Measurements from ENCODE around the gene PRKG1.
"Not testable (repeated sequence)": the region's sequence is repeated elsewhere in the genome, so short reads cannot be mapped to it uniquely, and the experiment has no call there.

The PRKG1 gene

DNA sequence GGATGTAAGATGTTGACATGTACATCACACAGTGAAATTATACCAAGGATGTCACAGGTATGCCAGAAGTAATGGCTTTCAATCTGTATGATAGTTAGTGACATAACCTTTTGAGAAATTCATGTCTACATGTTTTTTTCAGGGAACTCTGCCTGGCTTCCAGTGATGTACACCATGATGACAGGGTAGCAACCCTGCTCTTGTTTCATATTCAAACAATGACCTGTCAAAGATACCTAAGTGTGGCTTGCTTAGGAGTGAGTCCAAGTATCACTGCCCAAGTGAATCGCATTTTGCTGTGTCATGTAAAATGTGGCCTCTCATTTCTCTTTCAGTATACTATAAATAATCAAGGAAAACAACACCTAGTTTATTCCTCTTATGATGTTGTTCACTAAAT lies 1033.9 kb downstream of the PRKG1 start:
- DNase-seq: no peak

DNA sequence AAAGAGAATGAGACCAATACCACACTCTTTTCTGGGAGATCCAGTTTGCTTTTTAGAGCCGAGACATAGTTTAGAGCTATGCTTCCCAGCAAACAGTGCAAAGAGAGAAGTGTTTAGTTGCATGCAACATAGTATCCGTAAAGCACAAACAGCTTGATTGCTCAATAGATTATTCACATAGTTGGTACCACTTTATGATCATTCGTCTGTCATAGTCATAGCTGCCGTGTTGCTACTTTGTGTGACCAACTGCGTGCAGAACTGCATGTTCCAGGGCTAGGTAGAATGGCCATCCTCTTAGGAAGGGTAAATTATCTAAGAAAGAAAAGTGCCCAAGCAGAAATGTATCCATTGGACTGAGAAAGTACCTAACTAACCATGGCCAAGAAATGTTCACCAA lies 1036.3 kb downstream of the PRKG1 start:
- DNase-seq: no peak

DNA sequence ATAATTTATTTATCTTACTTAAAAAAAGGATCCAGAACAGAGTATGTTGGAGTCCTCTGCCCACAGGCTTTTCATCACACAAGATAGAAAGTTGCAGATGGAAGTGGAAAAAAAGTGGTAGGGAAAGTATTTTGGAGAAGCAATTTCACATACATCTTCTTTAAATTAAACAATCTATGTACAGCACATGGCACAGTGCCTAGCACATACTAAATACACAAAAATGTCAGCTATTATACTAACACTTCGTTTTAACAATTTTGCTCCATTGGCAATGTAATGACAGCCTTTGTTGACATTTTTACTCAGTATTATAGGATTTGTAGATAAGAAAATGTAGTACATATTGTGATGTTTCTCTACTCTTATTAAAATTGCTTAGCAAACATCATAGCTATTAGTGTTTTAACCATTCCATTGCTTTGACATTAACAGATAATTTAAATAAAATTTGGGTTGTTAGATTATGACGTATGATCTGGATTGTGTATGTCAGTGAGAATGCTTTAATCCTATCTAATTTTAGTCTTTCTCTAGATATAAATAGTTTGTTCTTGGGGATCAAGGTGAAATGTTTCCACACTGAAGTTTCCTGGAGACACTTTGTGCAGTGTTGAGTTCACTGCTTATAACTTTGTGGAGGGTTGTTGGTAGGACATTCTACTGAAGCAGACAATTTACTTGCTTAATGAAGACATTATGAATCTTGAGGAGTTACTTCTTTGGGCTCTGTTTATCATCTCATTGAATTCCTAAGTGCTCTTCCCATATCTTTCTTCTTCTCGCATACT lies 1037.0 kb downstream of the PRKG1 start:
- no peak for DNase-seq

DNA sequence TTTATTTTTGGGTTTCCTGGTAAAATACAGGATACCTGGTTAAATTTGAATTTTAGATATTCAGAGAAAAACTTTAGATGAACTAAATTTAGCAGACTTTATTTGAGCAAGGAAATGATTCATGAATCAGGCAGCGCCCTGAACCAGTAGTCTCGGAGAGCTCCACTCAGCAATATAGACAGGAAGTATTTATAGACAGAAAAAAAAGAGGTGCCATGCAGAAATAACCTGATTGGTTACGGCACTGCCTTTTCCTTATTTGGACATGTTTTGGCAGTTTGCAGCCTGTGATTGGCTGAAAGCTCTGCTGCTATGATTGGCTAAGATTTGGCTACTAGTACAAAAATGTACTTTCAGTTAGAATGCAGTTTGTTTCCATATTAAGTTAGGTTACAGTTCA lies 1041.5 kb downstream of the PRKG1 start:
- no peak for DNase-seq

DNA sequence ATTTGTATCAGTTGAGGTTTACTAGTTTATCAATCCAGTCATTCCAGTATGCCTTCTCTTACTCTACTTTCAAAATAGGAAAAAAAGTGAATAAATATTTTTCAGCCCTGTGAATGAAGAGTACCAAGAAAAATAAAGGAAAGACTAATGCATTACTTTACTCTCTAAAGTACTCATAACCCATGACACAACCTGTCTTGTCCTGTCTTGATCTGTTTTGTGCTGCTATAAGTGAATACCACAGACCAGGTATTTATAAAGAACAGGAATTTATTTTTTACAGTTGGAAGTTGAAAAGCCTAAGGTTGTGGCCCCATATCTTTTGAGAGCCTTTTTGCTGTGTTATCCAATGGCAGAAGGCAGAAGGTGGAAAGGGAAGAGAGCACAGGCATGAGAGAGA lies 1045.2 kb downstream of the PRKG1 start:
- no peak for DNase-seq

DNA sequence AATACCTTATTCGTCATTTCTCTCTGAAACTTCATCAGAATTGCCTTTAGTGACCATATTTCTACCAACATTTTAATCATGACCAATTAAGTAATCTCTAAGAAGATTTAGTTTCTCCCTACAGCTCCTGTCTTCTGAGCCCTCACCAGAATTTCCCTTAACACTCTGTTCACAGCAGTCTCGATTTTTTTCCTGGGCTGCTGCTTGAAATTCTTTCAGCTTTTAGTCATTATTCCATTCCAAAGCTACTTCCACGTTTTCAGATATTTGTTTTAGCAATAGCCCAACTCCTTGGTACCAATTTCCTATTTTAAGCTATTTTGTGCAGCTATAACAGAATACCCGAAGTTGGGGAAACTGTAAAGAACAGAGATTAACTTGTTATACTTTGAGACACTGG lies 1047.4 kb downstream of the PRKG1 start:
- no peak for DNase-seq

DNA sequence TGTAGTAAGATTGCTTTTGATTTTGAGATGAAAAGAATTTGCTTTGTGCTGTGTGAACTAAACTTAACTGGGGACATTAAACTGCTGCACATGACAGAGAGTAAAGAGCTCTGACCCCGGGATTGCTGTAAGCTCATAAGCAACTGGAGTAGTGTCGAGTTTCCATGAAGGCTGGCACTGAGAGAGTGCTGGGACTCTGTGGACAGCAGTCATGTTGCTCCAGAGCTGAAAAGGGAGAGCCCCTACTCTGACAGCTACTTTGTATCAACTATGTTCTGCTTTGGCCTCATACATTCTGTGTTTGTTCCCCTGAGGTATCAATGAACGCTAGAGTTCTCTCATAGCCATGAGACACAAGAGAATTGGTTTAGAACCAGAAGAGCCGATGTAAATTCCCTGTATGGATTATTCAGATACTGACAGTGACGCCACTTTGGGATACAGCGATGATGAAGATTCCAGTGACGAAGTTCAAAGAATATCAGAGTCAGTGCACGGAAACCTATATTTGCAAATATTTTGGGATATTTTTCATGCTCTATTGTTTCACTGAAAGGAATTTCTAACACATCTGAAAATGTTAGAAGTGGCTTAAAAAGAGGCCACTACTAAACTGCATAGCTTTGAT lies 1053.9 kb downstream of the PRKG1 start:
- DNase-seq: no peak

DNA sequence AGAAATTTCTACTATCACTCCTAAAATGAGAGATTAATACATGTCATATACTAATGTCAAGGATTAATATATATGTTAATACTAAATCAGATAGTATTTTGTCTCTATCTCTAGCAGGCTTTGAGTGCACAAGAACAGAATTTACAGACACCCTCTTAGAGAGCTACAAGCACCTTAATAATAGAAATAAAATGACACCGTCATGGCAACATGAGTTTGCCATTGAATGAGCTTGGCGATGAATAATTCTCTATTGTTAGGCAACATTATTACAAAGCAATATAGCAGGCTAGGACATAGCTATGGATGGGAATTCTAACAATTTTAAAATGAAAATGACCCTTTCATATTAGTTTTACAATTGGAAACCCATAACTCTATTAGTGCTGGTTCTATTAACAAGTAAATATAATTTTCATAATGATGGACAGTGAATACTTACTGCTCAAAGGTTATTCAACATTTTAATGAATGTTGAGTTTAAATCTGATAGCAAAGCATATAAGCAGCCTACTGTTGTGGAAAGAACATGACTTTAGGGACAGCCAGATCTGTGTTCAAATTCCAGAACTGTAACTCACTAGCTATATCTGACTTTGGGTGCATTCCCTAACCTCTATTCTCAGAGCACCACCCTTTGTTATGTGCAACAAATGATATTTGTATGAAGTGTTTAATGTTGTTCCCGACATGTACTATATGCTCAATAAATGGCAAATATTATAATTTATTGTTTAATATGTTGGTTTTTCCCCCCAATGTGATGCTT lies 1055.3 kb downstream of the PRKG1 start:
- DNase-seq: no peak

DNA sequence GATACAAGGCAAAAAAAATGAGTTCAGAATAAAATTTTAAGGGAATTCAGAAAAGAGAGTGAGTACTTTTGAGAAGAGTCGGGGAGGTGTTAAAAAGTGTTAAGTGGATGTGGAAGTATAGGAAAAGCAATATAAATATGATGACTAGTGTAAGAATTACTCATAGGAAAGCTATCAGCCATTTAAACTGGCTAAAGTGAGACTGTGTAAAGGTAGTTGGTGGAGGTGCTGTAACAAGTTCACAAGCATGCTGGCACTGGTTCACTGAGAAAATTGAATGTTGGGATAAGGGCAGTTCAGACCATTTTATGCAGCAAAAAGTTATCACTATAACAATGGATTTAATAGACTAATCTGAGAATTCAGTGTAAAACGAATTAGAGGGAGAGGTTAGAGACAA lies 1060.8 kb downstream of the PRKG1 start:
- no peak for DNase-seq

DNA sequence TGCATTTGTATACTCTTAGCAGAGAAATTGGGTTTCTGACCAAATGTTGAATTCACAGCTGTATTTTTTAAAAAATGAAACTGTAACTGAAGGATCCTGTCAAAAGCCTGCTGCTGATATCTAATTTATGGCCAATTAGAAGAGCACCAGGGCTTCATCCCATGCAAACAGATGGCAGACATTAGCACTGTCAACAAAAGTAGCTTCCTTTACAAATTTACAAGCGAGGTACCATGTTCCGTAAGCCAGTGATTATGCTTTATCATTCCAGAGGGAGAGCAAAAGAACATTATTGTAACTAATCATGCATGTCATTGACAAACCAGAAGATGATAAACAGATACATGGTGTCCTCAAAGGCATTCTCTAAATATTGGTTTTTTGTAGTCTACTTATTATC lies 1062.6 kb downstream of the PRKG1 start:
- DNase-seq: no peak

DNA sequence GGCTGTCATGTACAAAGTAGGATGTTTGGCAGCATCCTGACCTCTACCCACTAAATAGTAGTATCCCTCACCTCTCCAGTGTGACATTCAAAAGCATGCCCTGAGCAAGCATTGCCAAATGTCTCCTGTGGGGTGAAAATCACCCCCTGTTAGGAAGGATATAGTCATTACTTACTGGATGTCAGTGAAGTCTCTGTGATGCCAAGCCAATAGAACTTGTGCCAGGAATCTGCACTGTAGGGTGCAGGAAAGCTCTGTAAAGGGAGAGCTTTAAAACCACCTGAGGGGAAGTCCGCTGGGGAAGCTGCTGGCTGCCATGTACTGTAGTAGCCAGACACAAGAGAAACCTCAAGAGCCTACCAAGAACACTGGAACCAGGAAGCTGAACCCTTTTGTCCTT lies 1069.1 kb downstream of the PRKG1 start:
- no peak for DNase-seq

DNA sequence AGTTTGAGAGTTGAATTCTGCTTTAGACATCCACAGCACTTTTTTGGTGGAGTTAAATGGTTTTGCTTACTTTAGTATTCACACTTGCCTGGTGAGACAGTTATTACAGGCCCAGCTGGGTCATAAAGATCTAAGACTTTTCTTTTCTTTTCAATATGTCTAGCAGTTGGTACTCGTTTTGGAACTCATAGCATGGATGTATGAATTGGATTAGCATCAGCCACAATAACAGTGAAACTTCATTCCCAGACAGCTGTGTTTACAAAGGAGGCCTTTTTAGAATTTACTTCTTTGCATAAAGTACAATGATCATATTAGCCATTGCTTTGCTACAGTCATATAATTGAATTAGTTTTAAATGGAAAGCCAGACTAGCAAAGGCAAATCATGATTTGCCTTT lies 1071.3 kb downstream of the PRKG1 start:
- DNase-seq: no peak

DNA sequence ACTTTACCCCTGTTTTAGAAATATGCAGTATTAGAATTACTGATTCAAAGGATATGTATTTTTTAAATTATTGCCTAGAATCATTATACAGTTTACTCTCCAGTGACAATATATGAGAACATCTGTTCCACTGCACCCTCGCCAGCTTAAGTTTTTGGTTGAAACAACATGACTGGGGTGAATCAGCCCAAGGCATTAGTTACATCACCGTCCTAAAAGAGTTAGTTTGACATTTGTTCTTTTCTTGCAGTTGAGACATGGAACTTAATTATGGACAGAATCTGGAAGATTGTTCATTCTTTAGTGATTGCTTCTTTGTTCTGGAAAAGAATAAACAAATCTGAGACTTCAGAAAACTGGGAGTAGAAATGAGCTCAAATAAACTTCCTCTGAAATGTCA lies 1072.5 kb downstream of the PRKG1 start:
- no peak for DNase-seq

DNA sequence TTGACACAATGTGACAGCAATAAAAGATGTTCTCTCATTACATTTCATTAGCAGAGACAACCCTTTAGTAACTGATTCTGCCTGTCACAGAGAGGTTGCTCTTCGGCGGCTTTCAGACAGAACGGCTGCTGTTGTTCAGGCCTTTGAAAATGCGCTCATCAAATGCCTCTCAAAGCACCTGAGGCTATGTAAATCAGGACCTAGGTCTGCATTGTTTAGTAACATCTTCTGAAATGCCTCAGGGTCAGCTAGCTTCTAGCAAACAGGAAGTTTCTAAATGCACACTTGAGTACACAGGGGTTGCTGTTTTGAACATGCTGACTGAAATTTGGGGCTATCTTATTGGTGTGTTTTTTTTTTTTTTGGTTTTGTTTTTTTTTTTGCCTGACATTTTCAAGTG lies 1096.5 kb downstream of the PRKG1 start:
- DNase-seq: no peak

DNA sequence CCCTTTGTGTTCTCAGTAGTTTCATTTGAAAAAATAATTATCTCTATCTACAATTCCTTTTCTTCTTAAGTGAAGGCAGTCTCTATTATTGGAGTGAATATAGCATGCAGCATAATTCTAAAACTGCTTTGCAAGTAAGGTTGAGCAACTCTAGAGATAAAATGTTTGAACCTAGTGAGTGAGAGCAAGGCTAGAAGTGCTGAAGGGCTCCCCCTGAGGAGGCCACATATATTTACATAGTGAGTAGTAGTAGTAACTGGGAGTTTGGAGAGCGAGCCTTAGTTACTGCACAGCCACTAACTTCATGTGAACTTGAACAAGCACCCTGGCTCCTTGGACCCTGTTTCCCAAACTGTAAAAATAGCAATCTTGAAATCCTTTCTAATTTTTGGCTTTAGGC lies 1098.3 kb downstream of the PRKG1 start:
- no peak for DNase-seq

DNA sequence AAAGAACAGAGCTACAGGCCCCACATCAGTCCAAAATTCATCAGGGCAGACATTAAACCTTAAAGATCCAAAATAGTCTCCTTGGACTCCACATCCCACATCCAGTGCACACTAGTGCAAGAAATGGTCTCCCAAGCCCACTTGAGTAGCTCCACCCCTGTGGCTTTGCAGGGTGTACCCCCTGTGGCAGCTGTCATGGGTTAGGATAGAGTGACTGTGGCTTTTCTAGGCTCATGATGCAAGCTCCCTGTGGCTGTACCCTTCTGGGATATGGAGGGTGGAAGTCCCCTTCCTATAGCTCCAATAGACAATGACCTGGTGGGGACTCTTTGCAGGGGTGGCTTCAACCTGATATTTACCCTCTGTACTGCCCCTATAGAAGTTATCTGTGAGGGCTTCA lies 1111.0 kb downstream of the PRKG1 start:
- no peak for DNase-seq

DNA sequence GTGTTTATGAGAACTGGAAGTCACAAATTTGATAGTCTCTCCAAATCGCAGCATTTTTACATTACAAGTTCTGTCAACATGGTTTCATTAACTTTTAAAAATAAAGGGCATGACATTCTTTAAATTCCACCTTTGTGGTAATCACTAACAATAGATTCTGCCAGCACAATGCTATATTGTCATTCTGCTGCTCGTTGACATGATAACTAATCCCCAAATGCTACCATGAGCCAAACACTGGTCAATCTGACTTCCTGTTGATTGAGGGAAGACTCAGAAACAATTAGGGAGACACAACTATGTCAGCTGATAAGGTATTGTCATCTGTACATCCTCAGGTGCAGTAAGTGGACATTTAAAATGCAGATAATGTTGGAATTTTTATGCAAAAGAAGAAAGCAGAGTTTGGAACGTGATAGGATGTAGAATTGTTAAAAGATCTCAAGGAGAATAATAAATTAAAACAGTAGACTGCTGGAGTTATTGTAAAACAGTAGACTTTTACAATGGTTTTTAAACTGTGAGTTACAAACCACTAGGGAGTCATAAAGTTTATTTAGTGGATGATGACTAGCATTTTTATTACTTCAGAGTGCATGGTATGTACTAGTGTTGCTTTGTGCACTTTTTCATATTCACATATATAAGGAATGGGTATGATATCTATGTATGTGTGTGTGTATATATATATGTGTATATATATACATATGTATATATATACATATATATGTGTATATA lies 1113.4 kb downstream of the PRKG1 start:
- no peak for DNase-seq

DNA sequence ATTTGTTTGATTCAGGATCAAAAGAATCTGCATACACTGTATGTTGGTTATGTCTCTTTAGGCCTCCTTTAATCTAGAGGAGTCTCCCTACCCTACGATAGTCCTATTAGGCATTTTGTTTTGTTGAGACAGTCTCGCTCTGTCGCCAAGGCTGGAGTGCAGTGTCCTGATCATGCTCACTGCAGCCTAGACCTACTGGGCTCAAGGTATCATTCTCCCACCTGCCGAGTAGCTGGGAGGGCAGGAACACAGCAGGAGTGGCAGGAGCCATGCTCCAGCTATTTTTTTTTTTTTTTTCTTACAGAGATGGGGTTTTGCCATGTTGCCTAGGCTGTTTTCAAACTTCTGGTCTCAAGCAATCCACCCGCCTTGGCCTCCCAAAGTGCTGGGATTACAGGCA lies 1116.8 kb downstream of the PRKG1 start:
- no peak for DNase-seq

DNA sequence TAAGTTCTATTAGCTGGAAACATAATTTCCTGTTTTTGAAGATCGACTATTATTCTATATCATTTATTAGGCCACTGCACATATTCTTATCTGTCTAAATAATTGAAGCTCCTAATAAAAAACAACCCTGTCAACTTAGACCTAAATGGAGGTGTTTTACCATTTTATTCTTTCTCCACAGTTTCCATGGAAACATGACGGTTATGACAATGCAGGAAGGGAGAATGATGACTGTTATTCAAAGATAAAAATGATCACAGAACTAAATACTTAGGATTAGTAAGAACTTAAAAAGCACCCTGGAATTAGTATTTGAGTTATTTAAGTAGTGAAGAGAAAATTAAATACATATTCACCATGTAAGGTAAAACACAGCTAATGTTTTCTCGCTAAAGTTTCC lies 1119.9 kb downstream of the PRKG1 start:
- no peak for DNase-seq

DNA sequence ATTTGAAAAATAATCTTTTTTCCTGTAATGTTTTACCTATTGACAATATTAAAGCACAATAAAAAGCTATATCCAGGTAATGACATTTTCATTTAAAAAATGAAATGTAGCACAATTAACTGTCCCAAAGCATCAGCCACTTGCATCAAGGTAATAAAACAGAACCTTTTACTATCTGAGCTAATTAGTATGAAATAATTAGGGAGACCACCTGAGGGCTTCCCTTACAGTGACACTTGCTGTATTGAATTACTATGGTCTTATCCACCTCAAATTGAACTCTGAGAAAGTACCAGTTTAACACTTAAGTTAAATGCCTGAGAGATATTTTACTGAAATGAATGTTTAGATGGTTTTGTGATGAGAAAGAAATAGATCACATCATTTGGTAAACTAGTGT lies 1120.4 kb downstream of the PRKG1 start:
- no peak for DNase-seq

DNA sequence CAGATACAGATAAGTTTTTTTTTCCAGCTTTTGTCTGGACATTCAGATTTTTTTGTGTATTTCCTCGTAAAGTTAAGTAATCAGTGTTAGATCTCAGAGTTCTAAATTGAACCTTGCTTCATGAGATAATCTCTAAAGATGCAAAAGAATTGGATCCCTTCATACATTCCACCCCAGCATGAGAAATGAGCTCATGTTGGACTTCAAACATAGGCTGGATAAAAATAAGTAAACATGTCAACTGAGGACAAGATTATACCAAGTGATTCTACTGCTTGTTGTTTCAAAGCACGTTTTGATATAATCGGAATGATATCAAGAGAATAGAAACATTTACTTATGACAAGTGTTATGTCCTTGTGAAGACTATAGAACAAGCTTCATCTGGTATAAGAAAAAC lies 1122.8 kb downstream of the PRKG1 start:
- DNase-seq: no peak

DNA sequence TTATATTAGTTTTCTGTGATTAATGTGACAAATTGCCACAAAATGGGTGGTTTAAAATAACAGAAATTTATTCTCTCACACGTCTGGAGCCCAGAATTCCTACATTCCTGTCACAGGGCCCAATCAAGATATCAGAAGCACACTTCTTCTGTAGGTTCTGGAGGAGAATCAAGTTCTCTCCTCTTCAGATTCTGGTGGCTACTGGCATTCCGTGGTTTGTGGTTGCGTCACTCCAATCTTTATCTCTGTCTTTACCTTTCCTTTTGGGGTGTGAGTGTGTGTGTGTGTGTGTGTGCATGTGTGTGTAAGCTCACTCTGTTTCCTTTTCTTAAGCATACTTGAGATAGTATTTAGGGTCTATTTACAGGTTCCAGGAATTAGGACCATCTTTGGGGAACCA lies 1124.3 kb downstream of the PRKG1 start:
- DNase-seq: no peak

DNA sequence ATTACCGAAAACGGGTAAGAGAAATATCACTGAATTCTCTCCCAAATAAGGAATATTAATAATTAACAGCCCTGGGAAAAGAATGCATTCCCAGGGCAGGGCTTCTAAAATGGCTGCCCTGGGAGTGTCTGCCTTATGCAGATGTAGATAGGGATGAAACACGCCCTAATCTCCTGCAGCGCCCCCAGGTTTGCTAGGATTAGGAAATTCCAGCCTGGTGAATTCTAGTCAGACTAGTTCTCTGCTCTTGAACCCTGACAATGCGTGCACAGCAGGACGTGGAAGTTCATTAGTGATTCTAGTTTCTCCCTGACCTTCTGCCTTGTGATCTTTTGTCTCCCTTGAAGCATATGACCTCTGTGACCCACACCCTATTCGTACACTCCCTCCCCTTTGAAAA lies 1130.6 kb downstream of the PRKG1 start:
- not testable (repeated sequence) for DNase-seq

DNA sequence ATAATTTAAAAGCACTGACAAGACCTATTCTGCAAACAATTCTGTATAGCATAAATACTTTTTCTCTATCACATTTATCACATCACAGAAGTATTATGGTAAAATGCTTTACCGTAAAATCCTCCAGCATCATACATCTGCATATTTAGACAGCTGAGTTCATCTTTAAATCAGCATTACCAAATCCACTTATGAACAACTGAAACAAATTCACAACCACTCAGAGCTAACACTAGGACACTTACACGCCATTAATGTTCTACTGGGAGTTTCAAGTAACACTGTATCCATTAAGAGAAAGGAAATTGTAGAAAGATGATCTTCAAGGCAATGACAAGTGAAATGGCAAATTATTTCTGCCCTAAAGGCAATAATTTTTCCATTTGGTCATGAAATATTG lies 1134.1 kb downstream of the PRKG1 start:
- DNase-seq: no peak
